ENCODE data around the gene SLIT1.

SLIT1 gene

DNA sequence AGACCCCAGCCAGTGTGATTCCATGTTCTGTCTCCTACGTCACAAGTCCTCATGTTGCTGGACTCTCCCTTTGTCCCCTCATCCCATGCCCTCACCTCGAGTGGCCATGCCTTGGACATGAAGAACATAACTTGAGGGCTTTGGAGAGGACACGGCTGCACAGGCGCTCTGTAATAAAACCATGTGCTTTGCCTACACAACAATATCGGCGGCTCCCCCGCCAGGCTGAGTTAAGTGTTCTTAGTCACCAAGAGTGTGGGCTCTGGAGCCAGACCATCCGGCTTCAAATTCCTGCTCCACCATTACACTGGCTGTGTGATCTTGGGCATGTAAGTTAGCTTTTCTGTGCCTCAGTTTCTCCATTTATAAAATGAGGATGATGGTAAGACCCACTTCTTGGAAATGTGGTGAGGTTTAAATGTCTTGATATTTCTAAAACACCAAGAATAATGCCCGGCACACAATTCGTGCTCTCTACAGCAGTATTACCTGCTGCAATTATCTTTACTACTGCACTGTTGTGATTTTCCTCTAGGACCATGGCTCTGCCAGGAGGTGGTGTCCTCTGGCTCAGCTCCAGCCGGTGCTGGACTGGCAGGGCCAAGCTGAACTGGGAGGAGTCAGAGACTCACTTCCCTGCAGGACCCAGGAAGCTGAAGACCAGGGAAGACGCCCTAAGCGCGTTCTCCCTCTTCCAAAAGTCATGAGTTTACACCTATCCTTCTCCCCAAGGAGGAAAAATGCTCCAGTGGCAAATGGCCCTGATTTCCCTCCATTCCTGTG lies 15.7 kb downstream of the SLIT1 start:
- FAIRE-seq: no peak

DNA sequence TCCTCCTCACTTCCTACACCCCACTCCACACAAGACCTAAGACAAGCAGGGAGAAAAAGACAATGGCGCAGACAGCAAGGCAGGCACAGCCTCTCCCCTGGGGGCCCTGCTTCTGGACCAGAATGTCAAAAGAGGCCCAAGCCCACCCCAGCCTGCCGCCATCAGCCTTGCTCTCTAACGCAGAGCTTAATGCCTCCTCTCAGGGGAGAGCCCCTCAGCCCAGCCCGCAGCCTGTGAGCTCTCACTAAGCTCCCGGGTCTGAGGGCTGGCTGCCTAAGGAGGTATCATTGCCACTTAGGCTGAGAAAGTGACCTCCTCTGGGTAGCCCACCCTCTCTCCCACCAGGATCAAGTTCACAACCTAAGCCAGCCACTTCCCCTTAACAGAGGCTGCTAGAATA lies 16.7 kb downstream of the SLIT1 start:
- no peak for FAIRE-seq

- no peak for FAIRE-seq
Measured at GRCh38 chr10:97168645-97169044, 17.1 kb downstream of the SLIT1 start.

GRCh38 chr10:97165499-97165898 lies 20.3 kb downstream of the SLIT1 start:
- FAIRE-seq: no peak

- FAIRE-seq: no peak
Measured at GRCh38 chr10:97163781-97164501, 21.8 kb downstream of the SLIT1 start.

- FAIRE-seq: no peak
Measured at GRCh38 chr10:97163181-97163580, 22.6 kb downstream of the SLIT1 start.

DNA sequence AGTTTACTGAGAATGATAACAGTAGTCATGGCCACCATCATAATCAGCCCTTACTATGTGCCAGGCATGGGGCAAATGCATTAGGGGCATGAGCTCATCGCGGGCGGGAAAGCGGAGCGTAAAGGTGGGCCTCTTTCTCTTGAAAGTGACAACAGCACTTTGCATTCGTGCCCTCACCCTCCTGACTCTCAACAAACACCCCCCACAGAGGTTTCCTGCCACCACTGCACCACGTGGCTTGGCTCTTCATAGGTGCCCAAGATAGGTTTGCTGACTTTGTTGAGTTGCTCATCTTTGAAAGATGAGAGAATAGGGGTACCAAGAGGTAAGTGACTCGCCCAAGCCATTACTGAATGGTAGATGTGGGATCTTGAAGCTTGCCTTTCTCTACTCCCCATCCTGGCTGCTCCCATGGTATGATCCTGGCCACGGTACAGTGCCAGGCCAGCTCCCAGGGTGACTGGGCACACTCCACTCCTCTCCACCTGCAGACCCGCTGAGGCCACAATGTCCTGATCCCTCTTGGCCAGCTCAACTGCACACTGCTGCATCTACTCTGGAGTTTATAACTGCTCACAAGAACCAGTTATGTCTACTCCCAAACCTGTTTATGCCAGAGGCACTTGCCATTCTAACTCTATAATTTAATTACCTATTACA lies 26.0 kb downstream of the SLIT1 start:
- no peak for FAIRE-seq

DNA sequence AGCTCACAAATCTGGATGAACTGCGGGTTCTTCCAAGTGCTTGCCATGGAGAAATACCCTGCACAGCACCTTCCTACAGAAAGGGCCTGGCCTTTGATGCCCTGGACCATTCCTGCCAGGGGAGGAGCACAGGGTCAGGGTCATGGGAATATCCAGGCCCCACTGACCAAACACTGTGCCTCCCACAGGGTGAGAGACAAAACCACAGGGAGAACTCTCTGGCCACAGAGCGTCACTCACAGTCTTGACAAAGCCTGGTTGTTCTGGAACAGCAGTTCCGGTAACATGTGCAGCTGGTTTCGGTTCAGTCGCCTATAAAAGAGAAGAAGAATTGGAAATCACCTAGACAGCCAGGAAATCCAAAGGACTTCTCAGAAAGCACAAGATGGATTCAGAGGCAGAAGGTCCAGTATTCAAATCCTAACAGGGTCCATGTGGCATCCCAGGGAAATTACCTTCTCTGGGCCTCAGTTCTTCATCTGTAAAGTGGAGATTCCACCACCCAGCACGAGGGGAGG lies 28.1 kb downstream of the SLIT1 start:
- no peak for FAIRE-seq

DNA sequence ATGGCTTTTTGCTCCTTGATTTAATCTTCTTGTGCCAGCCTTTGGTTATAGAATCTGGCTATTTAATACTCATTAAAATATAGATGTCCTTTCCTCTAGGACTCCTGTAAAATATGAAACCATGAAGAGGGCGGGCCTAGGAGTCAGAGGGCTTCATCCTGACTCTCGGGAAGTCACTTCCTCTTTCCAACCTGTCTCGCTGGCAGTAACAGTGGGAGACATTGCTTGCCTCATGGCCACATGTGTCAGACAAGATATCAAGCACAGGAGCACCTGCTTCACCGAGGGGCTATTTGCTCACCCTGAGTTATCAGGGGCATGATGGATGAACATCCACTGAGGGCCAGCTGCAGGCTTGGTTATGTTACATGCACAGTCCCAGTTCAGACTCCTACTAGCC lies 31.0 kb downstream of the SLIT1 start:
- no peak for FAIRE-seq

DNA sequence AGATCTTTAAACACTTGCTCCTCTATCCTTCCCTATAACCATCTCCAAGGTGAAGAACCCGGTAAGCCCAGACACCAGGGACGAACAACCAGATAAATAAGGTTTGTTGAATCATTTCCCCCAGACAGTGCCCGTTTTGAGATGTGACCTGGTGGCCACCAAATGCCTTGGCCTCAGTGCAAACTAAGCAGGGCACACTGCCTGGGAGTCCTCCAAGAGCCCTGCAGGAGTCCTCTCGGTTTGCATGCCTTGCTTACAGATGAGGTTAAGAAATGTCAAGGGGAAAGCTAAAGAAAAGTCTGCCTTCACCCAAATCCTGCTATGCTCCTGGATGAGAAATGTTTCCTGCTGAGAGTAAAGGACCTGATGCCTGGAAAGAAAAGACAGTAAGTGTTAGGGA lies 31.6 kb downstream of the SLIT1 start:
- no peak for FAIRE-seq

DNA sequence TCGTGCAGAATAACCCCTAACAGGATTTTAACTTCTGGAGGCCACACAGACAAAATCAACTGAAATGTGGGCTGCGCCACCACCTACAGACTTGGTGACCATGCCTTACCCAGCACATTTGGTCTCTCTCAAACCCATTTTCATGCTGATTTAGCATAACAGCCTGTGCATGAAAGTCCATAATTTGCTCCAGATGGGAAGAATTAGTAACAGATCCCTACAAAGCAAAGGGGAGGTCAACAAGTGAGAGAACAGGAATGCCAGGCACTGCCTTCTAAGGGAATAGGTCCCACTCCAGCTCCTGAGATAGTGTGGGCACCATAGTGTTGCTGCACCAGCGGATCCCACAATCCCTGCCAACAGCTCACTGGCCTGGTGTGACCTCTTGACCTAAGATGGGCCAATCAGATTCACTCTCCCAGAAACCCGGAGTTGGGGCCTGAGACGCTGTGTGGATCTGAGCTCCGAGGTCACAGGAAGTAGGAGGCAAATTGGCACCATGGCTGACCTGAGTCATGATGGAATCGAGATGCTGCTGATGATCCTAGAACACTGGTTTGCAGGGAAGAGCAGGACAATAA lies 32.4 kb downstream of the SLIT1 start:
- FAIRE-seq: no peak

GRCh38 chr10:97151307-97151914 lies 34.3 kb downstream of the SLIT1 start:
- FAIRE-seq: no peak

DNA sequence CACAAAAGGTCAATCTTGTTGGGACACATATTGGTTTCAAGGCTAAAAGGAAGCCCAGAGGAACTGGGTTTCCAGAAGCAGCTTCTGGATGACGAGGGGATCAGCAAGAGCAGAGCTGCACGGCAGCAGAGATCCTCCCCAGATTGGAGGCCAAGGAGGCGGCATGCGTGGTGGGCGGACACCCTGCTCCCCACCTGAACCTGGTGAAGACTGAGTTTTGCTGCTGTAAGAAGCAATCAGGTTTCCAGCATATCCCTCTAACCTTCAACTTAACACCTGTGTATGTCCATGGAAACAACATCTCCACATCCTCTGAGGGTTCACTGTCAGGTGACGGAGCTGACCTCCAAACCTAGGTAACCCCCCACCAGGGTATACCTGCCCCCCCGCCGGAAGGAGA lies 35.1 kb downstream of the SLIT1 start:
- FAIRE-seq: no peak

- FAIRE-seq: no peak
Measured at GRCh38 chr10:97150013-97150595, 35.7 kb downstream of the SLIT1 start.

DNA sequence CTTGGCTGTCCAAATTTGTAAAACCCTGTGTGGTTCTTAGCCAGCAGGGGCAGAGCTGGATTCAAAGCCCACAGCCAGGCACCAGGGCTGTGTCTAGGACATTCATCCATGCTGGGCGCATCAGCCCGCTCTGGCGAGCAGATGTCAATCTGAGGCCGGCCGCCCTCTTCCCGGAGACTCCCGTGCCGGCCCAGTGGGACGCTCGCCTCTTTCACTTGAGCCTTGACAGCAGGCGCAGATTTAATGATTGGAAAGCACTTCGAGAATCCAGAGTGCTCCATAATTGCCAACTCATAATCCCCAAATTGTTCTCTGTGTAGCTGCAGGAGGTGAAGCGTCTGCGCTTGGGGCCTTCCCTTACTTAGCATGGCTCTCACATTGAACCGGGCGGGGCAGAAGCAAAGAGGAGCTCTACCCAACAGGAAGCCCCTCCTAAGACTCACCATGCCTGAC lies 36.7 kb downstream of the SLIT1 start:
- FAIRE-seq: no peak

DNA sequence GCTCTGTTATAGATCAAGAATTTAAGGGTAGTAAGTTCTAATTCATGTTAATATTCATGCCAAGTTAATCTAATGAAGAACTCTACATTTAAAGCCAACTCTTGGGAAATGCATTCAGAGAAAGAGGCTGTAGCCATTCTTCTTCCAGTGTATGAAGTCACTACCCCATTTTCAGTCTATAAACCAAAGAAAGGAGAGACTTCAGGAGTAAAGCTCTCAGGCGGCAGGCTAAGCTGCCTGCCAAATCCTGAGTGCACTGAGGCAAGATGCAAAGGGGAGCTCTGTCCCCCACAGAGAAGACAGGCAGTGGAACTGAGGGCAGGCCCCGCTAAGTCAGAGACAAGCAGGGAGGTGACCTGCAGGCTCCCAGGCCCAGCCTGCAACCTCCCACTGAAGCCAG lies 41.5 kb downstream of the SLIT1 start:
- FAIRE-seq: no peak

DNA sequence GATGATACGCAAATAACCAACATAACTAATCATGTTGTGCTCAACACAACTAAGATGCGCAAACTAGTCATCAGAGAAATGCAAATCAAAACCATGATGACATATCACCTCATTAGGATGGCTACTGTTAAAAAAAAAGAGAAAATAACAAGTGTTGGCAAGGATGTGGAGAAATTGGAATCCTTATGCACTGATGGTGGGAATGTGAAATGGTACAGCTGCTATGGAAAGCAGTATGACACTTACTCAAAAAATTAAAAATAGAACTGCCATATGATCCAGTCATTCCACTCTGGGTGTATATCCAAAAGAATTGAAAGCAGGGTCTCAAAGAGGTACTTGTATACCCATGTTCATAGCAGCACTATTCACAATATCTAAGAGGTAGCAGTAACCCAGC lies 42.9 kb downstream of the SLIT1 start:
- FAIRE-seq: no peak

- no peak for FAIRE-seq
Measured at GRCh38 chr10:97140902-97141745, 44.6 kb downstream of the SLIT1 start.

- no peak for FAIRE-seq
Measured at GRCh38 chr10:97140049-97140846, 45.5 kb downstream of the SLIT1 start.

GRCh38 chr10:97139651-97140048 lies 46.1 kb downstream of the SLIT1 start:
- FAIRE-seq: no peak

Measured in colon (tissue), 2 donors.